Measurements from ENCODE around the gene CHRDL2. TPM values are rescaled to one million over a fixed set of nuclear protein-coding genes. Genes with fewer than 3 reads are reported as not detected.

Gene CHRDL2
- total and polyA plus RNA-seq, 2 of the 13 experiments (the other 11 are each of a cell fraction or from before 2014, with no cell fraction given), result 0.04 TPM; not detected in 1

DNA sequence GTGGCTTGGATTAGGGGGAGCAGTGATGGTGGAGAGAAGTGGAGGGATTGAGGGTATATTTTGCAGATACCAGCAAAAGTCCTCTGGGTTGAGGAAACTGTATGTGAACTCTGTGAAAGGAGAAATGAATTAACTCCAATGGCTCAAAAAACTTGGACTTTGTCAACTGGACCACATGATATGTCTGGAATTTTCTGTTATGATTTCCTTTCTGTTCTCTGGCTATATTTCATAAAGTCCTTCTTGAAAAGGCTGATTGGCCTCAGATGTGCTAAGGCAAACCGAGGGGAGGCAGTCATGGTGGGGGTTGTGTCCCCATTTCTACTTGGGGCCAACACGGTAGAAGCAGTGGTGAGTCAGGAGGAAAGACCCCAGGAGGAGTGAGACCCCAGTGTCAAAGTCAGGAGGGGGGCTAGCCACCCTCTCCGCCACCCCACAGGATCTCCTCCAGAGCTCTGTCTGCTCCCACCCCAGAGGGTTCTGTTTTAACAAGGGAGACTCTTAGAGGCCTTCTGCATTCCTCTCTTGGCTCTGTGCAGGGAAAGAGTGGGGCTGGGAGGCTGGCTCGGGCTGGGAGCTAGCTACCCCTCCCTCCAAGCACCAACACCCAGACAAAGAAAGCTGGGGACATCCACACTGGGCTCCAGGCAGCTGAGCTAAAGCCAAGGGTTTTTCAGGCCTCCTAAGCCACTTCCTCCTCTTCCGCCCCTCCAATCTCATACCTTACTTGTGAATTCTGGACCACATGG lies 13.8 kb downstream of the CHRDL2 start (continued):
- TF ChIP-seq ZNF407 (CRISPR knock-in tag; IDR thresholded peaks at IDR 0.05; ENCODE audit: not compliant biosample characterization), result no peak
- TF ChIP-seq CCAR2 (optimal IDR thresholded peaks at IDR 0.05; ENCODE audit: low read depth, low read length), result no peak

DNA sequence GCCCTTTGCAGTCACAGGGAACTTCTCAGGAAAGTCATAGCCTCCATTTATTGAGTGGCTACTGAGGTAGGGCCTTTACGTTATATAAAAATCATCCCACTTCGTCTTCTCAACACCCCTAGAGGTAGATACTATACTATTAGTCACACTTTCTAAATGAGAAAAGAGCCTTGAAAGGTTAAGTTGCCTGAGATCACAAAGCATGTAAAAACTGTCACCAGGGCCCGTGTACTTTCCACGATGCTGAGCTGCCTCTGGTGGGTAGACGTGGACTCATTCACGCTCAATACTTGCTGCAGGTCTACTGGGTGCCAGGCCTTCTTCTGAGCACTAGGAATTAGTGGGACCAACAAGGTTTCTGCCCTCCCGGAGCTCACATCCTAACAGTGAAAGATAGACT lies 16.3 kb downstream of the CHRDL2 start:
- no peak overlapping the region for H3K4me3 ChIP-seq (replicated peaks in 1 of 3; ENCODE audit: insufficient read depth in 1 of 3, low read depth in 2 of 3, low read length in 3 of 3)
- intact Hi-C loops (cut with micrococcal nuclease; ENCODE audit: unreplicated experiment), result no loop called here
- no peaks in the 10 kb centered on the region for H3K9me3 ChIP-seq (ENCODE audit: low read length)
- H3K9ac ChIP-seq (ENCODE audit: insufficient read depth, low read depth, low read length), result no peak overlapping the region
- no TSS peak for BruUV-seq (replicated peaks)
- in situ Hi-C loops (cut with HindIII; ENCODE audit: extremely low pct_ligation_motif_present, low pct_unique_long_range_greater_than_20kb), result no loop called here
- H3K27ac ChIP-seq (ENCODE audit: extremely low read length, insufficient read depth, low read length), result no peak overlapping the region
- ChIA-PET CTCF (ENCODE audit: low intra/inter-chr PET ratio, low total read pairs) (no interaction called here), POLR2A (no interaction called here)
- WGBS (ENCODE audit: low lambda C conversion rate), result 68% methylated on average over 6 of the region's 7 CpGs
- no peak for FAIRE-seq
- peaks cover 4 to 53% of the 10 kb centered on the region in 2 experiments for H3K27me3 ChIP-seq (ENCODE audit: control insufficient read depth in 1 of 2, insufficient read depth in 2 of 2, low read length in 2 of 2)
- H3K4me2 ChIP-seq (ENCODE audit: low read depth, low read length), result no peak overlapping the region
- no peaks in the 10 kb centered on the region for H4K20me1 ChIP-seq (ENCODE audit: insufficient read depth, low read length)
- no peak overlapping the region for H2AFZ ChIP-seq (ENCODE audit: low read length)
- peaks cover 14% of the 10 kb centered on the region; the same call in 1 of the 2 replicates for H3K4me1 ChIP-seq (ENCODE audit: insufficient read depth, low read length)
- no peak for DNase-seq (ENCODE audit: low spot score)
- TF ChIP-seq NRL (CRISPR knock-in tag; IDR thresholded peaks at IDR 0.05; ENCODE audit: borderline replicate concordance) (no peak), ZNF160 (CRISPR knock-in tag; IDR thresholded peaks at IDR 0.05) (no peak), ESRRA (CRISPR knock-in tag; IDR thresholded peaks at IDR 0.05; ENCODE audit: low read depth) (no peak), ZNF709 (CRISPR knock-in tag; IDR thresholded peaks at IDR 0.05) (no peak), SKIL (CRISPR knock-in tag; IDR thresholded peaks at IDR 0.05; ENCODE audit: borderline replicate concordance) (no peak), NFYB (CRISPR knock-in tag; IDR thresholded peaks at IDR 0.05) (no peak), SP5 (CRISPR knock-in tag; IDR thresholded peaks at IDR 0.05; ENCODE audit: borderline replicate concordance, low read depth) (no peak), ZNF720 (CRISPR knock-in tag; IDR thresholded peaks at IDR 0.05) (no peak)
- TF ChIP-seq, protein P1, sequence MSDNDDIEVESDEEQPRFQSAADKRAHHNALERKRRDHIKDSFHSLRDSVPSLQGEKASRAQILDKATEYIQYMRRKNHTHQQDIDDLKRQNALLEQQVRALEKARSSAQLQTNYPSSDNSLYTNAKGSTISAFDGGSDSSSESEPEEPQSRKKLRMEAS (IDR thresholded peaks at IDR 0.05), result no peak
- no peak for ATAC-seq
- H3K36me3 ChIP-seq (replicated peaks in 1 of 2; ENCODE audit: control insufficient read depth in 1 of 2, insufficient read depth in 2 of 2, low read length in 2 of 2), result no peaks in the 10 kb centered on the region
- H3K79me2 ChIP-seq (ENCODE audit: insufficient read depth, low read length), result no peaks in the 10 kb centered on the region
